ENCODE results near the gene SMARCA4.

DNA sequence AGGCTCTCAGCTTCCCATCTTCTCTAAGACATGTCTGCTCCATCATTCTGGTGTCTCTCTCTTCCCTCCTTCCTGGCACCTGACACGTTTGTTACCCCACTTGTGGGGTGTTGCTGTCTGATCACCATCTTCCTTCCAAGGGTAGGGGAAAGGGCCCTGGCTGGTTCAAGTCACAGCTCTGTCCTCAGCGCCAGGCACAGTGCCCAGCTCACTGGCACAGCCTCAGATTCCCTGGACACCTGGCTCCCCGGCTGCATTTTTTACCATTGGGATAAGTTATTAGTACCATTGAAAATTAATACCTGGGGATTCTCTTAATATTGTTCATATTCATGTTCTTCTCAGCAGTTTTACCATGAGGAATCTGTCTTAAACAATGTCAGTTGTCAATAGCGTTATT lies 77.7 kb downstream of the SMARCA4 start:
- no peak for TF ChIP-seq CTCF (conservative IDR thresholded peaks at IDR 0.05; ENCODE audit: low read length)
- no peak for TF ChIP-seq EZH2phosphoT487 (IDR thresholded peaks at IDR 0.05; ENCODE audit: borderline replicate concordance)

All from Loucy (cell line).